ENCODE measurements around the gene APBA1.

APBA1 gene

DNA sequence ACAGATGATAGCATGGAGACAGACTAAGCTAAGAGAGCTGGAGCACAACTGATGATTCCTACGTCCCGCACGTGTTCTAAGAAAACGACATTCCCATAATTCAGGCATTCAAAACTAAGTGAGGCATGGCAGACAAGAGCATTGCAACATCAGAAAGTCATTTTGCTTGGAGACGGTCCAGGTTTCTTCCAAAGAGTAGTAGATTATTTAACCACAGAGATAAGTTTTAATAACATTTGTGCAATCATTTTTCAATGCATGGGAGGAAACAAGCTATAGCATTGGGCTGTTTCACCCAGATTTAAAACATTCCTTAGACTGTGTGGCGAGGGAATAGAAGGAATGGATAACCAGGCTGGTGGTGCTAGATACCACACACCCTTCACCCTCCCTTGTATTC lies 117.2 kb downstream of the APBA1 start:
- H3K4me3 ChIP-seq (ENCODE audit: low read length), result no peak overlapping the region
- H3K36me3 ChIP-seq (ENCODE audit: control insufficient read depth, low read length), result no peaks in the 10 kb centered on the region
- no peaks in the 10 kb centered on the region for H3K9me2 ChIP-seq (replicated peaks; ENCODE audit: control insufficient read depth, low read length)
- no peaks in the 10 kb centered on the region for H3F3A ChIP-seq (ENCODE audit: control insufficient read depth, insufficient read depth)
- no peaks in the 10 kb centered on the region for H3K79me2 ChIP-seq (ENCODE audit: control insufficient read depth, low read length)
- H3K27me3 ChIP-seq (ENCODE audit: control insufficient read depth, low read length), result no peaks in the 10 kb centered on the region
- H3K27ac ChIP-seq (ENCODE audit: low read depth, low read length), result no peak overlapping the region
- H3K9me3 ChIP-seq (ENCODE audit: control insufficient read depth, insufficient read depth, low read length), result no peaks in the 10 kb centered on the region
- no peak overlapping the region for H3K4me2 ChIP-seq (ENCODE audit: low read length)
- TF ChIP-seq, protein P1, sequence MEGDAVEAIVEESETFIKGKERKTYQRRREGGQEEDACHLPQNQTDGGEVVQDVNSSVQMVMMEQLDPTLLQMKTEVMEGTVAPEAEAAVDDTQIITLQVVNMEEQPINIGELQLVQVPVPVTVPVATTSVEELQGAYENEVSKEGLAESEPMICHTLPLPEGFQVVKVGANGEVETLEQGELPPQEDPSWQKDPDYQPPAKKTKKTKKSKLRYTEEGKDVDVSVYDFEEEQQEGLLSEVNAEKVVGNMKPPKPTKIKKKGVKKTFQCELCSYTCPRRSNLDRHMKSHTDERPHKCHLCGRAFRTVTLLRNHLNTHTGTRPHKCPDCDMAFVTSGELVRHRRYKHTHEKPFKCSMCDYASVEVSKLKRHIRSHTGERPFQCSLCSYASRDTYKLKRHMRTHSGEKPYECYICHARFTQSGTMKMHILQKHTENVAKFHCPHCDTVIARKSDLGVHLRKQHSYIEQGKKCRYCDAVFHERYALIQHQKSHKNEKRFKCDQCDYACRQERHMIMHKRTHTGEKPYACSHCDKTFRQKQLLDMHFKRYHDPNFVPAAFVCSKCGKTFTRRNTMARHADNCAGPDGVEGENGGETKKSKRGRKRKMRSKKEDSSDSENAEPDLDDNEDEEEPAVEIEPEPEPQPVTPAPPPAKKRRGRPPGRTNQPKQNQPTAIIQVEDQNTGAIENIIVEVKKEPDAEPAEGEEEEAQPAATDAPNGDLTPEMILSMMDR (IDR thresholded peaks at IDR 0.05; ENCODE audit: low read depth, low read length, poor library complexity, severe bottlenecking), result no peak
- no peak for TF ChIP-seq EZH2phosphoT487 (IDR thresholded peaks at IDR 0.05; ENCODE audit: borderline replicate concordance, low read length)
- H3K4me1 ChIP-seq (ENCODE audit: control insufficient read depth, low read length), result no peaks in the 10 kb centered on the region
- H4K20me1 ChIP-seq (ENCODE audit: control insufficient read depth, insufficient read depth, low read depth, low read length), result no peaks in the 10 kb centered on the region

DNA sequence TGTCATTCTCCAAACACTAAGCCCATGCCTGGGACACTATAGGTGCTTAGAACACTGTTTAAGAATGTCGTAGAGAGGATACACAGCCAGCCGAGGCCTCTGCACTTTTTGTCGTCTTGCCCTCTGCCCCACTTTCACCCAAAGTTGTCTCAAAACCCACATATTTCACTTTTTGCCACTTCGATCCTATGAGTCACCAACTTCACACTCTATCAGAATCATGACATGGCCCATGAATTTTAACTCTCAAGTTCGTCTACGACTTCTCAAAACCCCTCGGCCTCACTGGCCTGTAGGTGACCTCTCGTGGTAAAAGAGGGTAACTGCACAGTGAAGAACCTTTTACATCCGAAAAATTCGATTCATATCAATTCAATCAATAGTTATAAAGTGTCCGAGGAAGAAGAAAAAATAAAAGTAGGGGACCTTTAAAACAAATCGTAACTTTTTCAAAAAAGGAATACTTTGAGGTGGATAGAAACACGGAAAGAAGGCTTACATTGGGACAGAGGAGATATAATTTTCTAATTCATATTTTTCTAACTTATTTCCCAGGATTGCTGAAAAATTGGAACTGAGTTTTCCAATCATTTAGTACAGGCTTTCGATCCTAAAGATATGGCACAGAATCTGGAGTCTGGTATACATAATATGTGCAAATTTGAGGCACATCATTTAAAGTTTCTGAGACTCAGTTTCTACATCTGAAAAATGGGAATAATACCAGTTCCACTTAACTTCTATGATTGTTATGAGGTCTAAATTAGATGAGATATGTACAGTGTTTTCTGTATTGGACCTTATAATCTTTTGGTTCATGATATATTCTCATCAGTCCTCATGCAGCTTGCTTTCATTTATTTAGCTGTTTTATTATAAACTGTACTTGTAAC lies 122.6 kb downstream of the APBA1 start:
- no peak overlapping the region for H3K4me3 ChIP-seq (ENCODE audit: low read length)
- H3K27me3 ChIP-seq (ENCODE audit: control insufficient read depth, low read length), result peaks cover 20% of the 10 kb centered on the region; the same call in 1 of the 2 replicates
- H4K20me1 ChIP-seq (ENCODE audit: control insufficient read depth, insufficient read depth, low read depth, low read length), result no peaks in the 10 kb centered on the region
- TF ChIP-seq, protein P1 (IDR thresholded peaks at IDR 0.05; ENCODE audit: low read depth, low read length, poor library complexity, severe bottlenecking), result peak; percentile 87
- no peak for TF ChIP-seq EZH2phosphoT487 (IDR thresholded peaks at IDR 0.05; ENCODE audit: borderline replicate concordance, low read length)
- H3K9me3 ChIP-seq (ENCODE audit: control insufficient read depth, insufficient read depth, low read length), result no peaks in the 10 kb centered on the region
- H3K9me2 ChIP-seq (replicated peaks; ENCODE audit: control insufficient read depth, low read length), result no peaks in the 10 kb centered on the region
- H3F3A ChIP-seq (ENCODE audit: control insufficient read depth, insufficient read depth), result no peaks in the 10 kb centered on the region
- H3K4me1 ChIP-seq (ENCODE audit: control insufficient read depth, low read length), result no peaks in the 10 kb centered on the region
- H3K79me2 ChIP-seq (ENCODE audit: control insufficient read depth, low read length), result no peaks in the 10 kb centered on the region
- no peak overlapping the region for H3K27ac ChIP-seq (ENCODE audit: low read depth, low read length)
- H3K4me2 ChIP-seq (ENCODE audit: low read length), result no peak overlapping the region
- no peaks in the 10 kb centered on the region for H3K36me3 ChIP-seq (ENCODE audit: control insufficient read depth, low read length)

DNA sequence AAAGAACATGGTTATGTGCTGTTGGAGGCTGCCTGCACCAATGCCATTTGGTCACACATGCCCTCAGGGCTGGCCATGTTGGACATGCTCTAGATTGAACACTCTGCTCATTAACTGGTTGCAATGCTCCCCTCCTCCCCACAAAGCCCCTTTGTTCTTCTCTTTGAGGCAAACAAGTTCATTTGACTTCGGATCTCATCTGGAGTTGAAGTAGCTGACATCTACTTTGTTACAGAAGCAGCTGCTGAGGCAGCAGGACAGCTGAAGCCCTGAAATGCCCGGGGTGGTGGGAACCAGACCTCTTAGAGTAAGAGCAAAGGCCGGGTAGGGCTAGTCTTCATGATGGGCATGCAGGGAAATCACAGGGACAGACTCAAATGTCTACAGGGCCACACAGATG lies 123.5 kb downstream of the APBA1 start:
- H3K36me3 ChIP-seq (ENCODE audit: control insufficient read depth, low read length), result no peaks in the 10 kb centered on the region
- H3K9me3 ChIP-seq (ENCODE audit: control insufficient read depth, insufficient read depth, low read length), result no peaks in the 10 kb centered on the region
- no peaks in the 10 kb centered on the region for H3F3A ChIP-seq (ENCODE audit: control insufficient read depth, insufficient read depth)
- TF ChIP-seq EZH2phosphoT487 (IDR thresholded peaks at IDR 0.05; ENCODE audit: borderline replicate concordance, low read length), result no peak
- TF ChIP-seq, protein P1 (IDR thresholded peaks at IDR 0.05; ENCODE audit: low read depth, low read length, poor library complexity, severe bottlenecking), result no peak
- H3K27ac ChIP-seq (ENCODE audit: low read depth, low read length), result no peak overlapping the region
- H3K4me3 ChIP-seq (ENCODE audit: low read length), result no peak overlapping the region
- no peaks in the 10 kb centered on the region for H3K79me2 ChIP-seq (ENCODE audit: control insufficient read depth, low read length)
- no peaks in the 10 kb centered on the region for H4K20me1 ChIP-seq (ENCODE audit: control insufficient read depth, insufficient read depth, low read depth, low read length)
- H3K9me2 ChIP-seq (replicated peaks; ENCODE audit: control insufficient read depth, low read length), result no peaks in the 10 kb centered on the region
- peaks cover 20% of the 10 kb centered on the region; the same call in 1 of the 2 replicates for H3K27me3 ChIP-seq (ENCODE audit: control insufficient read depth, low read length)
- H3K4me1 ChIP-seq (ENCODE audit: control insufficient read depth, low read length), result no peaks in the 10 kb centered on the region
- H3K4me2 ChIP-seq (ENCODE audit: low read length), result no peak overlapping the region
